HG03354 (cell line): Measurements from ENCODE around the gene CDH4.
"Not testable (repeated sequence)": the region's sequence is repeated elsewhere in the genome, so short reads cannot be mapped to it uniquely, and the experiment has no call there.

Experiments used
- ATAC-seq: cut with Tn5 transposase; IDR thresholded peaks from one replicate; pipeline ENCODE4 v1.9.1; 2021; ENCODE audit warnings: mild to moderate bottlenecking; ENCODE audit not compliant: unreplicated experiment, poor library complexity, severe bottlenecking

CDH4 gene

DNA sequence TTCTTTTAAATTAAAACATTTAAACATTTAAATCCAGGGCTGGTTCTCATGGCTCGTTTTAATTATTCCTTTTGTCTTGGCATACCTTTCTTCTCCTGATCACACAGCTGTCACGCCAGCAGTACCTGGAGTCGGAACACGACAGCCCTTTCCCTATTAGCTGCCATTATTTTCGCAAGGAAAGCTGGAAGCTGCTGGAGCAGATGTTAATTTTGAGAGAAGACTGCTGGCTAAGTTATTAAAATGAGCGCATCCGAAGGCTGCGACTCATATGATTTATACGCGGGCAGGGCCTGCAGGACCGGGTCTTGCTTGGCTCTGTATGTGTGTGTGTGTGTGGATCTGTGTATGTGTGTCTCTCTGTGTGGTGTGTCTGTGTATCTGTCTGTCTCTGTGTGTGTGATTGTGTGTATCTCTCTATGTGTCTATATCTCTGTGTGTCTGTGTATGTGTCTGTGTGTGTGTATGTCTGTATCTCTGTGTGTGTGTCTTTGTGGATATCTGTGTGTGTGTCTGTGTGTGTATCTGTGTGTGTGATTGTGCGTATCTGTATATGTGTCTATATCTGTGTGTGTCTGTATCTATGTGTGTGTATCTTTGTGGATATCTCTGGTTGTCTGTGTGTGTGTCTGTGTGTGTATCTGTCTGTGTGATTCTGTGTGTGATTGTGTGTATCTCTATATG is 191.5 kb downstream of the CDH4 start:
- ATAC-seq, result no peak

- ATAC-seq, result no peak
Observed at GRCh38 chr20:61444637-61445036, 192.6 kb downstream of the CDH4 start.

GRCh38 chr20:61445138-61445537 is 193.1 kb downstream of the CDH4 start:
- ATAC-seq, result no peak

GRCh38 chr20:61445741-61446140 is 193.7 kb downstream of the CDH4 start:
- ATAC-seq, result no peak

DNA sequence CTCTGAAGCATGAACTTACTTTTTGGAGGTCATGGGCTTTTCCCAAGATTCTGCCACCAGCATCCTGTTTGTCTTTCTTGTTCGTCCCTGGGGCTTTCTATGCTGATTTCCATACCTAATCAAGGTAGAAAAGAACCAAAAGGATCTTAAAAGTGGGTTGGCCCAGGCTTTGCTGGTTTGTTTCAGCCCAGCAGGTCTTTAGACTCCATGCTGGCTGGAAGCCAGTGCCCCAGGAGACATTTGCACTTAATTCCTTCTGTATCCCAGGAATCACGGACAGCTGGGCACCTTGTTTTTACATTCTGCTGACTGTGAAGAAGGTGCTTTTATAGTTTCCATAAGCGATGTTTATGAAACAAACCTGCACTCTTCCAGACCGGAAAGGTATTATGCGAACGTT is 195.9 kb downstream of the CDH4 start:
- ATAC-seq, result no peak

- no peak for ATAC-seq
Observed at GRCh38 chr20:61448386-61448785, 196.3 kb downstream of the CDH4 start.

GRCh38 chr20:61449057-61449609 is 197.1 kb downstream of the CDH4 start:
- no peak for ATAC-seq

GRCh38 chr20:61449916-61450315 is 197.9 kb downstream of the CDH4 start:
- no peak for ATAC-seq

- no peak for ATAC-seq
Observed at GRCh38 chr20:61450549-61450948, 198.5 kb downstream of the CDH4 start.

DNA sequence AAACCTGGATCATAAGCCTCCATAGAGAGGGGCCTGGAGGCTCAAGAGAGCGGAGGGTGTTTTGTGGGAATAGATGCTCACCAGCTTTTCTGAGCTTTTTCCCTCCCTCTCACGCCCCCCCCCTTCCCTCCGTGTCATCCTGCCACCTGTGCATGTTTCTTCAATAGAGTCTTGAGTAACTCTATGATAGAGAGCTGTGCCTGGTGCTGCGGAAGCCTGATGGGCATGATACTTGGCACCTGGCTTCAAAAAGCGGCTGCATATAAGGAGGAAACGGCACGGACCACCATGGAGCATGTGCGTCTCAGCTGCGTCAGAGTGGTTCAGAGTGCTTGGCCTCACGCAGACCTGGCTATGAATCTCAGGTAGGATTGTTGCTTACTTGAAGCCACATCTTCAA is 198.9 kb downstream of the CDH4 start:
- no peak for ATAC-seq

DNA sequence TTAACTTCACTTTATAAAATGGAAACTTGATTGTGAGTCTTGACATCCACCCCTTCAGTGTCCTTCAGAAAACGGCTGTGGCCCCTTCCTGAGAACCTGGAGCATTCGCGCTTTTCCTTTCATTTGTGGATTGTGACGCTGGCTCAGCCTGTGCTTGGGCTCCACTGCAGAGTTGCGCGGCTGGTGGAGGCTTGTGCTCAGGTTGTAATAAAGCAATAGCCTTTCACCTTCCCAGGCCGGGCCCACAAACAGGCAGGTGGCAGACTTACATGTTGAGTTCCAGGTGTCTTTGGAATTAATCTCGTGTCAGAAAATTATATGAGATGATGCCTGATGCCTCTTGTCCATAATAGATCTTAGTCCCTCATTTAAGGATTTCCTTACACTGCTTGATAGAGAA is 199.9 kb downstream of the CDH4 start:
- ATAC-seq, result no peak

DNA sequence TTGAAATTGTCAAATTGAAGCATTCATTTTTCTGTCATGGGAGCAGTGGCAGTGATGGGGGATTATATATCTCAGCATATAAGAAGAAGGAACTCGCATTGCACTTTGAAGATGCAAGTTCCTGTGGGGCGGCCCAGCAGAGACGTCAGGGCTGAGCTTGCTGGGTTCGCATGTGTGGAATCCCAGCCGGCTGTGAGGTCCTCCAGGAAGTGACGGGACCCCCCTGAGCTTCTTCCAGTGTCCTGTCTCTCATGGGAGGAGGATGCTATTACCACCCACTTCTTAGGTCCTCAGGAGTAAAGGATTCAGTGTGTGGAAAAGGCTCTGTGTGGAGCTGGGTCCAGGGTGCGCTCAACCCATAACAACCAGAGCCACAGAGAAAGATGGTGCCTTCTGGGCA is 201.2 kb downstream of the CDH4 start:
- ATAC-seq, result no peak

DNA sequence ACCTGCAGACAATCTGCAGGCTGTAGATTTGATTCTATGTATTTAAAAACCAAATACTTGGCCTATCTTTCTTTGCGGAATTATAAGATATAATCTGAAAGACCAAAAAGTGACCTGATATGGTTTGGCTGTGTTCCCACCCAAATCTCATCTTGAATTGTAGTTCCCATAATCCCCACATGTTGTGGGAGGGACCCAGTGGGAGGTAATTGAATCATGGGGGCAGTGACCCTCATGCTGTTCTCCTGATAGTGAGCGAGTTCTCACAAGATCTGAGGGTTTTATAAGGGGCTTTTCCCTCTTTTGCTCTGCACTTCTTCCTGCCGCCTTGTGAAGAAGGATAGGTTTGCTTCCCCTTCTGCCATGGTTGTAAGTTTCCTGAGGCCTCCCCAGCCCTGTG is 201.6 kb downstream of the CDH4 start:
- not testable (repeated sequence) for ATAC-seq

- ATAC-seq, result no peak
Observed at GRCh38 chr20:61454053-61454452, 202.0 kb downstream of the CDH4 start.

DNA sequence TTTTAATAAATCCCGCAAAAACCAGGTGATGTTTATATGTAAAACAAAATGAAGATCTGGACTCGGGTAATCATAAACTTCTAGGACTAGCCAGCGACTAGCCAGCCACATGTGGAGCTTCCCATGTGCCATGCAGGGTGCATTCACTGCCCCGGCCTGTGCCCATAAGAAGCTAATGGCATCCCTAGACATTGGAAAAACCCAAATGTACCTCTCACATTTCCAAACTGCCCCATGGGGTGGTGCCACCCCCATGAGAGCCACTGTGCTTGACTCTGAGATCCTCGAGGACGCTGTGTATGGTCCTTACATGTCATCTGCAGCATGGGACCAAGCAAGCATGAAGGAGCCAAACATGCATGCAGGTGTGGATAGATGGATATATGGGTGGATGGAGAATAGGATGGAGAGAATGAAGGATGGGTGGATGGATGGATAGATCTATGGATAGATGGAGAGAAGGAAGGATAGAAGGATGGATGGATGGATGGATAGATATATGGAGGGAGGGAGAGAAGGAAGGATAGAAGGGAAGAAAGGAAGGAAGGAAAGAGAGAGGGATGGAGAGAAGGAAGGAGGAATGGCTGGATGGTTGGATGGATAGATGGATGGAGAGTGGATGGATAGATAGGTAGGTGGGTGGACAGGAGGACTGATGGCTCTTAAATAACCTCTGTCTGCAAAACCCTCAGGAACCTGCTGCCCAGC is 203.6 kb downstream of the CDH4 start:
- ATAC-seq, result no peak

- no peak for ATAC-seq
Observed at GRCh38 chr20:61457725-61458124, 205.7 kb downstream of the CDH4 start.

DNA sequence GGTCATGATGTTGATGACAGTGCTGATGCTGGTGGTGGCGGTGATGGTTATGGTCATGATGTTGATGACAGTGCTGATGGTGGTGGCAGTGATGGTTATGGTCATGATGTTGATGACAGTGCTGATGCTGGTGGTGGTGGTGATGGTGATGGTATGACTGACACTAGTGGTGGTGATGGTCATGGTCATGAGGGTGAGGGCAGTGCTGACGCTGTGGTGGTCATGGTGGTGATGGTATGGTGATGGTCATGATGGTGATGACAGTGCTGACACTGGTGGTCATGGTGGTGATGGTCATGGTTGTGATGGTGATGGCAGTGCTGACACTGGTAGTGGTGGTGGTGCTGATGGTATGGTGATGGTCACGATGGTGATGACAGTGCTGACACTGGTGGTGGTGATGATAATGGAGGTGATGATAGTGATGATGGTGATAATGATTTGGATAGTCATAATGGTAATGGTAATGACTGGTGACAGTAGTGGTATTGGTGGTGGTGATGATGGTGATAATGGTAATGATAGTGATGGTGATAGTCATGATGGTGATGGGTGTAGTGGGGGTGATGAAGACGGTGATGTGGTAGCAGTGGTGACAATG is 206.2 kb downstream of the CDH4 start:
- ATAC-seq, result no peak

- ATAC-seq, result no peak
Observed at GRCh38 chr20:61459266-61459665, 207.2 kb downstream of the CDH4 start.

- ATAC-seq, result no peak
Observed at GRCh38 chr20:61459705-61460104, 207.6 kb downstream of the CDH4 start.

GRCh38 chr20:61460261-61461052 is 208.4 kb downstream of the CDH4 start:
- no peak for ATAC-seq
